Measurements from ENCODE around the gene B4GAT1. TPM values are rescaled to one million over a fixed set of nuclear protein-coding genes. Genes with fewer than 3 reads are reported as not detected.

The B4GAT1 gene
- total and polyA plus RNA-seq, 2 of the 13 experiments (the other 11 are each of a cell fraction or from before 2014, with no cell fraction given), result 40.4 to 109 TPM

DNA sequence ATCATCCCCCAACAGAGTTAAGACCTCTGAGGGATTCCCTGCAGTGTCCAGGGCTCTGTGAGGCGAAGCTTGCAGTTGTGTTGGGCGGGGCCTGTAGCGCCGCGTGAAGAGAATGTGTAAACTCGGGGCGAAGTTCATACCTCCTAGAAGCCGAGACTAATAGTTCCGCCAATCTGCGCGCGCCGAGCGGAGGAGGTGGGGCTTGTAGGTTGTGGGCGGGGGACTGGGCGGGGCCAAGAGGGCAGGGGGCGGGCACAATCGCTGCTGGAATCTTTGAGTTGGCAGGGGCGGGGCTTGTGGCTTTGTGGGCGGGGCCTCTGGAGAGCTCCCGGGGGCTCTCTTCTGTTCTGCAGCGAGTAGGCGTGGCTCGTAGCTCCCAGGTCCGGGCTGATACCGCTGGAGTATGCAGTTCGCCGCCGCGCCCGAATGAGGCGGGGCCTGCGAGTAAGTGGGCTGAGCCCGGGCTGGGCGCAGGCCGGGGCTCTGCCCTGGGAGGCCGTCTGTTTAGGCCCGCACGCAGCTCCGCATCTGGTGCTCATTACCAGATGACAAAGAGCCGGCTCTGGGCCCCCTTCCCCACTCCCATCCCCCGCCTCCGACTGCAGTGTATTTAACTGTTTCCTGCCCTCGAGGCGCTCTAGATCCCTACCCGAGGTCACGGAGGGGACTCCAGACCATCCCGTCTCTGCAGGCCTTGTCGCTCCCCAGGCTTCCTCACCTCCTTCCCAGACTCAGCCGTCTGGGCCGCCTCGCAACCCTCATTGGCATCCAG, 34.7 kb downstream of the B4GAT1 start (continued):
- TF ChIP-seq, protein P1, sequence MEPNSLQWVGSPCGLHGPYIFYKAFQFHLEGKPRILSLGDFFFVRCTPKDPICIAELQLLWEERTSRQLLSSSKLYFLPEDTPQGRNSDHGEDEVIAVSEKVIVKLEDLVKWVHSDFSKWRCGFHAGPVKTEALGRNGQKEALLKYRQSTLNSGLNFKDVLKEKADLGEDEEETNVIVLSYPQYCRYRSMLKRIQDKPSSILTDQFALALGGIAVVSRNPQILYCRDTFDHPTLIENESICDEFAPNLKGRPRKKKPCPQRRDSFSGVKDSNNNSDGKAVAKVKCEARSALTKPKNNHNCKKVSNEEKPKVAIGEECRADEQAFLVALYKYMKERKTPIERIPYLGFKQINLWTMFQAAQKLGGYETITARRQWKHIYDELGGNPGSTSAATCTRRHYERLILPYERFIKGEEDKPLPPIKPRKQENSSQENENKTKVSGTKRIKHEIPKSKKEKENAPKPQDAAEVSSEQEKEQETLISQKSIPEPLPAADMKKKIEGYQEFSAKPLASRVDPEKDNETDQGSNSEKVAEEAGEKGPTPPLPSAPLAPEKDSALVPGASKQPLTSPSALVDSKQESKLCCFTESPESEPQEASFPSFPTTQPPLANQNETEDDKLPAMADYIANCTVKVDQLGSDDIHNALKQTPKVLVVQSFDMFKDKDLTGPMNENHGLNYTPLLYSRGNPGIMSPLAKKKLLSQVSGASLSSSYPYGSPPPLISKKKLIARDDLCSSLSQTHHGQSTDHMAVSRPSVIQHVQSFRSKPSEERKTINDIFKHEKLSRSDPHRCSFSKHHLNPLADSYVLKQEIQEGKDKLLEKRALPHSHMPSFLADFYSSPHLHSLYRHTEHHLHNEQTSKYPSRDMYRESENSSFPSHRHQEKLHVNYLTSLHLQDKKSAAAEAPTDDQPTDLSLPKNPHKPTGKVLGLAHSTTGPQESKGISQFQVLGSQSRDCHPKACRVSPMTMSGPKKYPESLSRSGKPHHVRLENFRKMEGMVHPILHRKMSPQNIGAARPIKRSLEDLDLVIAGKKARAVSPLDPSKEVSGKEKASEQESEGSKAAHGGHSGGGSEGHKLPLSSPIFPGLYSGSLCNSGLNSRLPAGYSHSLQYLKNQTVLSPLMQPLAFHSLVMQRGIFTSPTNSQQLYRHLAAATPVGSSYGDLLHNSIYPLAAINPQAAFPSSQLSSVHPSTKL (CRISPR knock-in tag; IDR thresholded peaks at IDR 0.05), result 0 out of 2 replicates have a peak, but pooled peaks have one; percentile 8
- TF ChIP-seq SOX13 (IDR thresholded peaks at IDR 0.05) (no peak), SOX13 (CRISPR knock-in tag; conservative IDR thresholded peaks at IDR 0.05 in 1 of 2, IDR thresholded peaks at IDR 0.05 in 1 of 2) (peak in 1 of 2 experiments; percentile 32; a peak in 1 of 4 replicates), MBD4 (IDR thresholded peaks at IDR 0.05; ENCODE audit: borderline replicate concordance, low read length) (no peak), SP140L (CRISPR knock-in tag; IDR thresholded peaks at IDR 0.05; ENCODE audit: borderline replicate concordance) (0 out of 2 replicates have a peak, but pooled peaks have one; percentile 26), GPN1 (CRISPR knock-in tag; IDR thresholded peaks at IDR 0.05; ENCODE audit: borderline replicate concordance) (no peak), FOXK1 (CRISPR knock-in tag; IDR thresholded peaks at IDR 0.05; ENCODE audit: borderline replicate concordance, low read depth) (no peak), HNRNPK (IDR thresholded peaks at IDR 0.05; ENCODE audit: low read depth, low read length, poor library complexity, severe bottlenecking) (peak; percentile 43), ZNF746 (CRISPR knock-in tag; IDR thresholded peaks at IDR 0.05) (peak; percentile 56; the same call in 1 of the 2 replicates), RARA (CRISPR knock-in tag; IDR thresholded peaks at IDR 0.05) (no peak), NONO (IDR thresholded peaks at IDR 0.05) (no peak), NONO (CRISPR knock-in tag; conservative IDR thresholded peaks at IDR 0.05) (no peak), FOSL2 (CRISPR knock-in tag; IDR thresholded peaks at IDR 0.05) (0 out of 2 replicates have a peak, but pooled peaks have one; percentile 8)
- TF ChIP-seq, protein P2, sequence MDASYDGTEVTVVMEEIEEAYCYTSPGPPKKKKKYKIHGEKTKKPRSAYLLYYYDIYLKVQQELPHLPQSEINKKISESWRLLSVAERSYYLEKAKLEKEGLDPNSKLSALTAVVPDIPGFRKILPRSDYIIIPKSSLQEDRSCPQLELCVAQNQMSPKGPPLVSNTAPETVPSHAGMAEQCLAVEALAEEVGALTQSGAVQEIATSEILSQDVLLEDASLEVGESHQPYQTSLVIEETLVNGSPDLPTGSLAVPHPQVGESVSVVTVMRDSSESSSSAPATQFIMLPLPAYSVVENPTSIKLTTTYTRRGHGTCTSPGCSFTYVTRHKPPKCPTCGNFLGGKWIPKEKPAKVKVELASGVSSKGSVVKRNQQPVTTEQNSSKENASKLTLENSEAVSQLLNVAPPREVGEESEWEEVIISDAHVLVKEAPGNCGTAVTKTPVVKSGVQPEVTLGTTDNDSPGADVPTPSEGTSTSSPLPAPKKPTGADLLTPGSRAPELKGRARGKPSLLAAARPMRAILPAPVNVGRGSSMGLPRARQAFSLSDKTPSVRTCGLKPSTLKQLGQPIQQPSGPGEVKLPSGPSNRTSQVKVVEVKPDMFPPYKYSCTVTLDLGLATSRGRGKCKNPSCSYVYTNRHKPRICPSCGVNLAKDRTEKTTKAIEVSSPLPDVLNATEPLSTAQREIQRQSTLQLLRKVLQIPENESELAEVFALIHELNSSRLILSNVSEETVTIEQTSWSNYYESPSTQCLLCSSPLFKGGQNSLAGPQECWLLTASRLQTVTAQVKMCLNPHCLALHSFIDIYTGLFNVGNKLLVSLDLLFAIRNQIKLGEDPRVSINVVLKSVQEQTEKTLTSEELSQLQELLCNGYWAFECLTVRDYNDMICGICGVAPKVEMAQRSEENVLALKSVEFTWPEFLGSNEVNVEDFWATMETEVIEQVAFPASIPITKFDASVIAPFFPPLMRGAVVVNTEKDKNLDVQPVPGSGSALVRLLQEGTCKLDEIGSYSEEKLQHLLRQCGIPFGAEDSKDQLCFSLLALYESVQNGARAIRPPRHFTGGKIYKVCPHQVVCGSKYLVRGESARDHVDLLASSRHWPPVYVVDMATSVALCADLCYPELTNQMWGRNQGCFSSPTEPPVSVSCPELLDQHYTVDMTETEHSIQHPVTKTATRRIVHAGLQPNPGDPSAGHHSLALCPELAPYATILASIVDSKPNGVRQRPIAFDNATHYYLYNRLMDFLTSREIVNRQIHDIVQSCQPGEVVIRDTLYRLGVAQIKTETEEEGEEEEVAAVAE (CRISPR knock-in tag; IDR thresholded peaks at IDR 0.05; ENCODE audit: borderline replicate concordance), result no peak
- TF ChIP-seq, protein P3, sequence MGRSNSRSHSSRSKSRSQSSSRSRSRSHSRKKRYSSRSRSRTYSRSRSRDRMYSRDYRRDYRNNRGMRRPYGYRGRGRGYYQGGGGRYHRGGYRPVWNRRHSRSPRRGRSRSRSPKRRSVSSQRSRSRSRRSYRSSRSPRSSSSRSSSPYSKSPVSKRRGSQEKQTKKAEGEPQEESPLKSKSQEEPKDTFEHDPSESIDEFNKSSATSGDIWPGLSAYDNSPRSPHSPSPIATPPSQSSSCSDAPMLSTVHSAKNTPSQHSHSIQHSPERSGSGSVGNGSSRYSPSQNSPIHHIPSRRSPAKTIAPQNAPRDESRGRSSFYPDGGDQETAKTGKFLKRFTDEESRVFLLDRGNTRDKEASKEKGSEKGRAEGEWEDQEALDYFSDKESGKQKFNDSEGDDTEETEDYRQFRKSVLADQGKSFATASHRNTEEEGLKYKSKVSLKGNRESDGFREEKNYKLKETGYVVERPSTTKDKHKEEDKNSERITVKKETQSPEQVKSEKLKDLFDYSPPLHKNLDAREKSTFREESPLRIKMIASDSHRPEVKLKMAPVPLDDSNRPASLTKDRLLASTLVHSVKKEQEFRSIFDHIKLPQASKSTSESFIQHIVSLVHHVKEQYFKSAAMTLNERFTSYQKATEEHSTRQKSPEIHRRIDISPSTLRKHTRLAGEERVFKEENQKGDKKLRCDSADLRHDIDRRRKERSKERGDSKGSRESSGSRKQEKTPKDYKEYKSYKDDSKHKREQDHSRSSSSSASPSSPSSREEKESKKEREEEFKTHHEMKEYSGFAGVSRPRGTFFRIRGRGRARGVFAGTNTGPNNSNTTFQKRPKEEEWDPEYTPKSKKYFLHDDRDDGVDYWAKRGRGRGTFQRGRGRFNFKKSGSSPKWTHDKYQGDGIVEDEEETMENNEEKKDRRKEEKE (IDR thresholded peaks at IDR 0.05), result no peak
- TF ChIP-seq, protein P4, sequence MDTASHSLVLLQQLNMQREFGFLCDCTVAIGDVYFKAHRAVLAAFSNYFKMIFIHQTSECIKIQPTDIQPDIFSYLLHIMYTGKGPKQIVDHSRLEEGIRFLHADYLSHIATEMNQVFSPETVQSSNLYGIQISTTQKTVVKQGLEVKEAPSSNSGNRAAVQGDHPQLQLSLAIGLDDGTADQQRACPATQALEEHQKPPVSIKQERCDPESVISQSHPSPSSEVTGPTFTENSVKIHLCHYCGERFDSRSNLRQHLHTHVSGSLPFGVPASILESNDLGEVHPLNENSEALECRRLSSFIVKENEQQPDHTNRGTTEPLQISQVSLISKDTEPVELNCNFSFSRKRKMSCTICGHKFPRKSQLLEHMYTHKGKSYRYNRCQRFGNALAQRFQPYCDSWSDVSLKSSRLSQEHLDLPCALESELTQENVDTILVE (CRISPR knock-in tag; IDR thresholded peaks at IDR 0.05), result peak; percentile 18
